ENCODE measurements around the gene SCO2. TPM values are rescaled to one million over a fixed set of nuclear protein-coding genes. Genes with fewer than 3 reads are reported as not detected.

Gene SCO2
- total and polyA plus RNA-seq, 4 donors, result 0.37 to 9.3 (median 6.1) TPM

DNA sequence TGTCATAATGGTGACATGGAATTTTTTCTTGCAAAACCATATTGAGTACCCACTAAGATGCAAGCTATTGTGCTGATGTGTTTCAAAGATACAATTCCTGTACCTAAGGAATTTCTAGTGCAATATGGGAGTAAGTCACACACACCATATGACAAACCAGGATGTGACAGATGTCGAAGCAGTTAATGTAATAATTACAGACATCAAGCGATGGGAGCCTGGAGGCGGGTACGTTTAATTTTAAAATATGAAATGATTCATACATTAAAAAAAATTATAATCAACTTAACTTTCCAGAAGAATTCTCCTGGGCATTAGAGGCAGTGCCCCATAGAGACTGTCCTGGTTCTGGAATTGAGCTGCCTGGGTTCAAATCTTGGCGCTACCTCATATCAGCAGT is 31.3 kb upstream of the SCO2 start:
- no peak for ATAC-seq (ENCODE audit: insufficient read depth, low FRiP score)
- DNase-seq, result no peak
- no peaks in the 10 kb centered on the region for H3K9me3 ChIP-seq (ENCODE audit: control insufficient read depth in 4 of 4, insufficient read depth in 3 of 4, low read length in 3 of 4)

DNA sequence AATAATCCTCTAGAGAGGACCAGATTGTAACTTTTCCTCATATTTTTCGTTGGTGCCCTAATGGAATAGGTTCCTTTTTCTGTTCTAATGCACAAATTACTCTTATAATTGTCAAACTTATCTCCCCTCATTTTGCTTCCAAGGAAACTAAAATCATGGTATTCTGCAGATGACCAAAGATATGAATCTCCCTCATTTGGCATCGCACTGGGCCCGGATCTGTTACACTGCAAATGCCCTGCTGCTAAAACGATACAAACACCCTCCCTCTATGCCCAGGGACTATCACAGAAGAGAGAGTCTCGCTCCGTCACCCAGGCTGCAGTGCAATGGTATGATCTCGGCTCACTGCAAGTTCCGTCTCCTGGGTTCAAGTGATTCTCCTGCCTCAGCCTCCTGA is 27.9 kb upstream of the SCO2 start:
- Histone ChIP-seq H3K27ac (ENCODE audit: low read depth in 1 of 2, low read length in 1 of 2) (no peak overlapping the region), H3K9me3 (ENCODE audit: control insufficient read depth in 4 of 4, insufficient read depth in 3 of 4, low read length in 3 of 4) (no peaks in the 10 kb centered on the region), H3K4me3 (no peak overlapping the region), H3K9ac (ENCODE audit: insufficient read depth in 1 of 2, low read length in 2 of 2) (no peak overlapping the region), H3K4me1 (ENCODE audit: control insufficient read depth in 5 of 5, insufficient read depth in 5 of 5, low read length in 5 of 5) (peaks cover 0 to 7% (median 0%) of the 10 kb centered on the region in 5 donors), H3K27me3 (ENCODE audit: control insufficient read depth in 3 of 3, insufficient read depth in 3 of 3, low read length in 2 of 3) (peaks cover 1 to 31% (median 16%) of the 10 kb centered on the region in 3 donors), H3K36me3 (ENCODE audit: control insufficient read depth in 4 of 4, insufficient read depth in 4 of 4, low read length in 4 of 4) (no peaks in the 10 kb centered on the region)
- TF ChIP-seq, protein P1, sequence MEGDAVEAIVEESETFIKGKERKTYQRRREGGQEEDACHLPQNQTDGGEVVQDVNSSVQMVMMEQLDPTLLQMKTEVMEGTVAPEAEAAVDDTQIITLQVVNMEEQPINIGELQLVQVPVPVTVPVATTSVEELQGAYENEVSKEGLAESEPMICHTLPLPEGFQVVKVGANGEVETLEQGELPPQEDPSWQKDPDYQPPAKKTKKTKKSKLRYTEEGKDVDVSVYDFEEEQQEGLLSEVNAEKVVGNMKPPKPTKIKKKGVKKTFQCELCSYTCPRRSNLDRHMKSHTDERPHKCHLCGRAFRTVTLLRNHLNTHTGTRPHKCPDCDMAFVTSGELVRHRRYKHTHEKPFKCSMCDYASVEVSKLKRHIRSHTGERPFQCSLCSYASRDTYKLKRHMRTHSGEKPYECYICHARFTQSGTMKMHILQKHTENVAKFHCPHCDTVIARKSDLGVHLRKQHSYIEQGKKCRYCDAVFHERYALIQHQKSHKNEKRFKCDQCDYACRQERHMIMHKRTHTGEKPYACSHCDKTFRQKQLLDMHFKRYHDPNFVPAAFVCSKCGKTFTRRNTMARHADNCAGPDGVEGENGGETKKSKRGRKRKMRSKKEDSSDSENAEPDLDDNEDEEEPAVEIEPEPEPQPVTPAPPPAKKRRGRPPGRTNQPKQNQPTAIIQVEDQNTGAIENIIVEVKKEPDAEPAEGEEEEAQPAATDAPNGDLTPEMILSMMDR (IDR thresholded peaks at IDR 0.05; ENCODE audit: control extremely low read depth, extremely low read depth), result no peak
- 78 to 94% methylated on average over 8 of the region's 8 CpGs for WGBS, 2 donors
- DNase-seq (no peak), ATAC-seq (ENCODE audit: insufficient read depth, low FRiP score) (no peak)

More for the DNA sequence above, 31.3 kb upstream of the SCO2 start:
- Histone ChIP-seq H3K36me3 (ENCODE audit: control insufficient read depth in 4 of 4, insufficient read depth in 4 of 4, low read length in 4 of 4) (no peaks in the 10 kb centered on the region), H3K27me3 (ENCODE audit: control insufficient read depth in 3 of 3, insufficient read depth in 3 of 3, low read length in 2 of 3) (peaks cover 0 to 16% (median 2%) of the 10 kb centered on the region in 3 donors), H3K27ac (ENCODE audit: low read depth in 1 of 2, low read length in 1 of 2) (no peak overlapping the region), H3K9ac (ENCODE audit: insufficient read depth in 1 of 2, low read length in 2 of 2) (no peak overlapping the region), H3K4me3 (no peak overlapping the region), H3K4me1 (ENCODE audit: control insufficient read depth in 5 of 5, insufficient read depth in 5 of 5, low read length in 5 of 5) (no peaks in the 10 kb centered on the region)
- WGBS, 2 donors, result 87 to 91% methylated on average over 5 of the region's 5 CpGs
- TF ChIP-seq, protein P1 (IDR thresholded peaks at IDR 0.05; ENCODE audit: control extremely low read depth, extremely low read depth), result no peak

DNA sequence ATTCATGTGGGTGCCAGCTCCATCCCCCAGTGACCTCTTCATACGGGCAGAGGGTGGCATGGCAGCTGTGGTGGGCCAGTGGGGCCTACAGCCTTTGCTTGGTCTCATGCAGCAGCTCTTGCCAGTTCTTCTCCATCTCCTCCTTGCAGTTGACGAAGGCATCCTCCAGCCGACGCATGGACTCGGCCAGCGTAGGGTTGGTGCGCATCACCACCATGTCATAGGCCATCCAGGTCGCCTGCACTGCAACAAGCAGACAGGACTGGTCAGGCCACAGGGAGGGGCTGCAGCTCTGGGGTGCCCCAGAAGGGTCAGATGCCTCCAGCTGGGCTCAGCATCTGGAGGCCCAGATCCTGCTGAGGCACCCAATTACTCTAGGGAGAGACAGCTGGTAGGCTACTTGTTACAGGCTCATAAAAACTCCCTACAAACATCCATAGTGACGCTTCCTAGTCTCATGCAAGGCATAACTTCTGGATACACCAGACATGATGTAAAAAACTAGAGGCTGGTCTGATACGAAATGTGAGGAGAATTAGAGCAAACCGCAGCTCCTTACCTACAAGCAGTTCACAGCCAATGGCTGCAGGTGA is 25.9 kb upstream of the SCO2 start:
- no peaks in the 10 kb centered on the region for H3K9me3 ChIP-seq (ENCODE audit: control insufficient read depth in 4 of 4, insufficient read depth in 3 of 4, low read length in 3 of 4)
- H3K4me3 ChIP-seq, result no peak overlapping the region
- H3K27ac ChIP-seq (ENCODE audit: low read depth in 1 of 2, low read length in 1 of 2), result no peak overlapping the region
- TF ChIP-seq, protein P1 (IDR thresholded peaks at IDR 0.05; ENCODE audit: control extremely low read depth, extremely low read depth), result no peak
- H3K27me3 ChIP-seq (ENCODE audit: control insufficient read depth in 3 of 3, insufficient read depth in 3 of 3, low read length in 2 of 3), result peaks cover 4 to 35% (median 19%) of the 10 kb centered on the region in 3 donors
- DNase-seq (no peak), ATAC-seq (ENCODE audit: insufficient read depth, low FRiP score) (no peak)
- WGBS, 2 donors, result 96 to 97% methylated on average over 11 of the region's 11 CpGs
- H3K36me3 ChIP-seq (ENCODE audit: control insufficient read depth in 4 of 4, insufficient read depth in 4 of 4, low read length in 4 of 4), result no peaks in the 10 kb centered on the region
- H3K9ac ChIP-seq (ENCODE audit: insufficient read depth in 1 of 2, low read length in 2 of 2), result no peak overlapping the region
- peaks cover 0 to 11% (median 0%) of the 10 kb centered on the region in 5 donors for H3K4me1 ChIP-seq (ENCODE audit: control insufficient read depth in 5 of 5, insufficient read depth in 5 of 5, low read length in 5 of 5)

DNA sequence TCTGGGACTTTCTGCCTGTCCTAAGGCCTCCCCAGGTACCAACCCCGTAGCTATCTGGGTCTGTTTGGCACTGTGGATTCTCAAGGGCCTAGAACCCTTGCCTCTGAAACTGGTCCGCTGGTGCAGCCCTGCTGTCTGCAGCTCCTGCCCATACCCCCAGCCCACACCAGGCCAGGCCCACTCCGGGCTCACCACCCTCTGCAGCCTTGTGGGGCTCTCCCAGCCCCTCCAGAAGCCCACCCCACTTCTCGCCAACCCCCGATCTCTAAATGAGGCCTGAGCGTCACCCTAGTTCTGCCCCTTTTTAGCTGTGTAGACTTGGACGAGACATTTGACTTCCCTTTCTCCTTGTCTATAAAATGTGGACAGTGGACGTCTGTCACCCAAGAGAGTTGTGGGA is 25.0 kb upstream of the SCO2 start:
- Histone ChIP-seq H3K4me3 (no peak overlapping the region), H3K9ac (ENCODE audit: insufficient read depth in 1 of 2, low read length in 2 of 2) (no peak overlapping the region), H3K36me3 (ENCODE audit: control insufficient read depth in 4 of 4, insufficient read depth in 4 of 4, low read length in 4 of 4) (no peaks in the 10 kb centered on the region), H3K4me1 (ENCODE audit: control insufficient read depth in 5 of 5, insufficient read depth in 5 of 5, low read length in 5 of 5) (peaks cover 0 to 11% (median 0%) of the 10 kb centered on the region in 5 donors), H3K27ac (ENCODE audit: low read depth in 1 of 2, low read length in 1 of 2) (no peak overlapping the region), H3K27me3 (ENCODE audit: control insufficient read depth in 3 of 3, insufficient read depth in 3 of 3, low read length in 2 of 3) (peaks cover 4 to 43% (median 23%) of the 10 kb centered on the region in 3 donors), H3K9me3 (ENCODE audit: control insufficient read depth in 4 of 4, insufficient read depth in 3 of 4, low read length in 3 of 4) (no peaks in the 10 kb centered on the region)
- TF ChIP-seq, protein P1 (IDR thresholded peaks at IDR 0.05; ENCODE audit: control extremely low read depth, extremely low read depth), result no peak
- ATAC-seq (ENCODE audit: insufficient read depth, low FRiP score) (no peak), DNase-seq (no peak)
- 93 to 94% methylated on average over 8 of the region's 8 CpGs for WGBS, 2 donors
